Epithelial cell of proximal tubule (primary cell): ENCODE data around the gene ESRRG. TPM values are rescaled to one million over a fixed set of nuclear protein-coding genes. Genes with fewer than 3 reads are reported as not detected.

ENCODE experiments used
- DNase-seq: peaks from one replicate; pipeline ENCODE4 v3.0.0-alpha.2; 2011; ENCODE audit warnings: low read depth
- H3K4me3 ChIP-seq: 2 replicates; pipeline ENCODE4 v1.5.1; 2011; ENCODE audit warnings: low read depth, mild to moderate bottlenecking, low read length
- CTCF ChIP-seq: conservative IDR thresholded peaks from 2 replicates; pipeline ENCODE4 v1.5.1; 2012; ENCODE audit warnings: low read depth, mild to moderate bottlenecking, low read length
- total RNA-seq: library from RNA; depleted of rRNA; stranded (reverse); fragments of >200 nt; gene quantifications from 2 replicates; pipeline ENCODE4 v1.2.3, GENCODE V29; 2015

ESRRG gene
- total RNA-seq, 1 donor from 2014 or later: 0.52 TPM

DNA sequence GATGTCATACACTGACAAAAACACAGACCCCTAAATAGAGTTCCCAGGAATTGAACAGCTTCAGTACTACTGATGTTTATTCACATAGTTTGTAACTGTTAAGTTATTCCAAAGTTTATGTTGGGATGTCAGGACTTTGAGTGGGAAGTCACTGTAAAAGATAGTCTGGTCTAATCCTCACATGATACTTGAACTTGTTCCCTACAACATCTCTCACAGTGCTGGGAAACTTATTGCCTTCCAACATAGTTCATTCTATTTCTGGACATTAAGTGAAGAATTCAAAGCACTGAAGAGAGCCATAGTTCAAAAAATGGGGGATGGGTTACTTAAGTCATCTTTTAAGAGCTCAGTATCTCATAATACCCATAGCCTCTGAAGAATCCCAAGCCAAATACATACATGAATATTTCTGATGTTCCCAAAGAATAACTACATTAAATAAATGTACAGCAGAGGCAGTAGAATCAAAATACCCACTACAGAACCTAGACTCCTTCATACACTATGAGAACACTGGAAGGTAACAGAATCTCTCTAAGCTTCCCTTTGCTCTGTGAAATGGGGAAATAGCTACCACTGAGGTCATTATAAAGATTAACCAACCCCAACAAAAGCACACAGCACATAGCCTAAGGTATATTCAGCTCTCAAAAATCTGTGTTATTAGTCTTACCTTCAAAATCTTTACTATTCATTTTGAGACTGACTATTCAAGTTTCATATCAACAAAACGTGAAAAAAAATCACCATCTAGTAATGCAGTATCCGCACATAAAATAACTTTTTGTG lies 81.4 kb downstream of the ESRRG start:
- no peak for TF ChIP-seq CTCF
- no peak overlapping the region for H3K4me3 ChIP-seq
- DNase-seq: no peak

DNA sequence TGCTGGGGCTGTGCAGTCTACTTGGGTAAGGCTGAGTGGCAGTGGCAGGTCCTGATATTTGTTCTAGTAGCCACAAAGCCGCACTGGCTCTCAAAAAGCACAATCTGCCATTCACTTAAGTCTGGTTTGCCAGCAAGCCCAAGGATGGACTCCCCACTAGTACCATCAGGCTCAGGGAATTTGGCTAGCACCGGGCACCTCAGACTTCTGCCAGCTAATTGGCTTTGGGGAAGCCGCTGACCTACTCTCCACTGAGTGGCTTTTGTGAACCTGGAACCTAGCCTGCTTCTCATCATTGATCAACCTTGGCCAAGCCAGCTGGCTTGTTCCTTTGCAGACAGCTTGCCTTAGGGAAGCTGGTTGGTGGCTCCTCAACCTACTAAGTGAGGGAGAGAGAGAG lies 83.1 kb downstream of the ESRRG start:
- TF ChIP-seq CTCF: no peak
- H3K4me3 ChIP-seq: no peak overlapping the region
- no peak for DNase-seq

DNA sequence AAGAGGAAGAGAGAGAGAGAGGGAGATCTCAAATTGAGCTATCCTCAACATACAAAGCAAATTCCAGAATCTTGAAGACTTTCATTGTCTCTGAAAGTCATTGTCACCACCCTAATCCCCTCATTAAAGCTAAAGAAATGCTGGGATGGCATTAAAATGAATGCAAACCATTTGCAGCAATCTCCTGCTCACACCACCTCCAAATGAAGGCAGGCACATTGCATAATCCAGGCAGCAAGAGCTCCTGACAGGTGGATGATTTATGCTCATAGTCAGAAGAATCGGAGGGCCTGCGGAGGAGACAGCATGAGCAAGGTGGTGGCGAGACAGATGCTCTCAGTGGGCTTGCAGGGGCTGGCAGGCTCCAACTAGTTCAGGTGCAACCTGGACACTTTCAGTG lies 90.2 kb downstream of the ESRRG start:
- no peak for TF ChIP-seq CTCF
- no peak for DNase-seq
- H3K4me3 ChIP-seq: no peak overlapping the region

DNA sequence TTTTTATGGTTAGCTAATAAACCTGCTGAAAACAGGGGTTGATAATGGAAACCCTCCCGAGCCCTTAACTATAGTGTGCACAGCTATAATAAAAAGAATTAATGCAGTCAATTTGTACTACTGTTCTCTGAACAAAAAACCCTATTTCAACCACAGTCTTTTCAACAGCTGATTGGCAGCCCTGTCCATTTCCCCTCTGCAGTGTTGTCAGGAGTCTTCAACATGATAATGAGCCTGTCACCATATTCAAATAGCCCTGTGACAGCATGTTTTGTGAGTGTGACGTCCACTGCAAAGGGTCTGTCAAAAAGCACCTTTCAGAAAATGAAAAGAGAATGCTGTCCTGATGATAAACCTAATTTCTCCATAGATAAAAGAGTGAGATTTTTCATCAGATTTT lies 92.7 kb downstream of the ESRRG start:
- DNase-seq: no peak
- no peak for TF ChIP-seq CTCF

GRCh38 chr1:216627252-216627651 lies 96.0 kb downstream of the ESRRG start:
- DNase-seq: no peak
- H3K4me3 ChIP-seq: no peak overlapping the region
- no peak for TF ChIP-seq CTCF

More for the DNA sequence above, 92.7 kb downstream of the ESRRG start:
- no peak overlapping the region for H3K4me3 ChIP-seq

GRCh38 chr1:216626394-216627067 lies 96.7 kb downstream of the ESRRG start:
- no peak for TF ChIP-seq CTCF
- no peak for DNase-seq
- H3K4me3 ChIP-seq: no peak overlapping the region
